Loucy (cell line): ENCODE results near the gene PODXL.

Experiments used
- EZH2phosphoT487 ChIP-seq: fragments of 200-600 bp; IDR thresholded peaks from 2 replicates; pipeline ENCODE4 v1.6.1; 2018; ENCODE audit warnings: antibody characterized with exemption, mild to moderate bottlenecking, moderate library complexity, borderline replicate concordance
- TF ChIP-seq, protein P1 (sequence below): fragments of 200-600 bp; sonication (generic); conservative IDR thresholded peaks from 2 replicates; pipeline ENCODE4 v1.5.1; 2014; ENCODE audit warnings: mild to moderate bottlenecking, antibody characterized with exemption, low read length

- TF ChIP-seq, protein P1, sequence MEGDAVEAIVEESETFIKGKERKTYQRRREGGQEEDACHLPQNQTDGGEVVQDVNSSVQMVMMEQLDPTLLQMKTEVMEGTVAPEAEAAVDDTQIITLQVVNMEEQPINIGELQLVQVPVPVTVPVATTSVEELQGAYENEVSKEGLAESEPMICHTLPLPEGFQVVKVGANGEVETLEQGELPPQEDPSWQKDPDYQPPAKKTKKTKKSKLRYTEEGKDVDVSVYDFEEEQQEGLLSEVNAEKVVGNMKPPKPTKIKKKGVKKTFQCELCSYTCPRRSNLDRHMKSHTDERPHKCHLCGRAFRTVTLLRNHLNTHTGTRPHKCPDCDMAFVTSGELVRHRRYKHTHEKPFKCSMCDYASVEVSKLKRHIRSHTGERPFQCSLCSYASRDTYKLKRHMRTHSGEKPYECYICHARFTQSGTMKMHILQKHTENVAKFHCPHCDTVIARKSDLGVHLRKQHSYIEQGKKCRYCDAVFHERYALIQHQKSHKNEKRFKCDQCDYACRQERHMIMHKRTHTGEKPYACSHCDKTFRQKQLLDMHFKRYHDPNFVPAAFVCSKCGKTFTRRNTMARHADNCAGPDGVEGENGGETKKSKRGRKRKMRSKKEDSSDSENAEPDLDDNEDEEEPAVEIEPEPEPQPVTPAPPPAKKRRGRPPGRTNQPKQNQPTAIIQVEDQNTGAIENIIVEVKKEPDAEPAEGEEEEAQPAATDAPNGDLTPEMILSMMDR, result no peak
- no peak for TF ChIP-seq EZH2phosphoT487
These were observed 94.4 kb downstream of the PODXL start for GRCh38 chr7:131462059-131462458.
